Body of pancreas (tissue), 4 donors: Measurements from ENCODE around the gene FKRP. TPM values are rescaled to one million over a fixed set of nuclear protein-coding genes. Genes with fewer than 3 reads are reported as not detected.
"Not testable (repeated sequence)": the region's sequence is repeated elsewhere in the genome, so short reads cannot be mapped to it uniquely, and the experiment has no call there.

Experiments
- ATAC-seq: fragments of 150-250 bp; one replicate; pipeline ENCODE4 v1.9.1; 2016
- DNase-seq, 4 donors: peaks; one replicate each; pipeline ENCODE4 v3.0.0-alpha.2; 2019
- H3K27ac ChIP-seq, 4 donors: fragments of 200-600 bp; sonication (generic); 1 replicate in 3 of 4; 2 replicates in 1 of 4; pipeline versions ENCODE4 v1.5.1 to v1.6.1; 2016 to 2019; ENCODE audit warnings: mild to moderate bottlenecking in 1 of 4, mixed read lengths in 1 of 4, moderate library complexity in 1 of 4
- H3K27me3 ChIP-seq, 2 donors: fragments of 200-600 bp; sonication (generic); one replicate each; pipeline ENCODE4 v1.6.0; 2016; ENCODE audit warnings: mild to moderate bottlenecking in 1 of 2
- H3K36me3 ChIP-seq, 2 donors: fragments of 200-600 bp; sonication (generic); replicated peaks in 1 of 2; 2 replicates each; pipeline ENCODE4 v1.5.1; 2016; ENCODE audit warnings: low read depth in 2 of 2; ENCODE audit not compliant: insufficient read depth in 1 of 2
- H3K4me1 ChIP-seq: fragments of 200-600 bp; sonication (generic); one replicate; pipeline ENCODE4 v1.6.0; 2016
- H3K4me3 ChIP-seq, 2 donors: fragments of 200-600 bp; sonication (generic); 1 replicate in 1 of 2; 2 replicates in 1 of 2; pipeline ENCODE4 v1.5.1; 2016 to 2019
- H3K9me3 ChIP-seq, 3 donors: fragments of 200-600 bp; sonication (generic); 1 replicate in 2 of 3; 2 replicates in 1 of 3; pipeline ENCODE4 v1.5.1; 2016
- POLR2A ChIP-seq, 3 donors: fragments of 450-650 bp; IDR thresholded peaks; one replicate each; pipeline ENCODE4 v1.6.1; 2016; ENCODE audit warnings: antibody characterized with exemption in 3 of 3, mild to moderate bottlenecking in 2 of 3
- WGBS, 2 donors: methylation state at CpG; one replicate each; pipeline ENCODE4 v1.1.5; 2017; 5-methylcytosine and 5-hydroxymethylcytosine counted together
- intact Hi-C: fragments of 100-400 bp; cut with DNase I; formaldehyde crosslinking; loops from one replicate; pipeline ENCODE4 v1.15.1; 2023
- total RNA-seq, 2 donors: library from RNA; depleted of rRNA; stranded (reverse); fragments of >200 nt; gene quantifications; one replicate each; pipeline ENCODE4 v1.1.0, GENCODE V29; 2016
- TF ChIP-seq, protein P1 (sequence below), 7 experiments: fragments of 450-650 bp in 4 of 7; fragments of 200-600 bp in 3 of 7; sonication (generic) in 3 of 7; IDR thresholded peaks; one replicate each; pipeline ENCODE4 v1.5.1; 2016 to 2019; ENCODE audit warnings: antibody characterized with exemption in 7 of 7

FKRP gene
- total RNA-seq, 2 donors from 2014 or later = 8.8 to 13.2 TPM

- Histone ChIP-seq H3K4me3 (no peak overlapping the region), H3K36me3 (peaks cover 0 to 34% of the 10 kb centered on the region in 2 donors), H3K4me1 (peaks cover 8% of the 10 kb centered on the region), H3K9me3 (no peaks in the 10 kb centered on the region), H3K27me3 (no peaks in the 10 kb centered on the region), H3K27ac (no peak overlapping the region)
- no peak for DNase-seq
- TF ChIP-seq, protein P1, sequence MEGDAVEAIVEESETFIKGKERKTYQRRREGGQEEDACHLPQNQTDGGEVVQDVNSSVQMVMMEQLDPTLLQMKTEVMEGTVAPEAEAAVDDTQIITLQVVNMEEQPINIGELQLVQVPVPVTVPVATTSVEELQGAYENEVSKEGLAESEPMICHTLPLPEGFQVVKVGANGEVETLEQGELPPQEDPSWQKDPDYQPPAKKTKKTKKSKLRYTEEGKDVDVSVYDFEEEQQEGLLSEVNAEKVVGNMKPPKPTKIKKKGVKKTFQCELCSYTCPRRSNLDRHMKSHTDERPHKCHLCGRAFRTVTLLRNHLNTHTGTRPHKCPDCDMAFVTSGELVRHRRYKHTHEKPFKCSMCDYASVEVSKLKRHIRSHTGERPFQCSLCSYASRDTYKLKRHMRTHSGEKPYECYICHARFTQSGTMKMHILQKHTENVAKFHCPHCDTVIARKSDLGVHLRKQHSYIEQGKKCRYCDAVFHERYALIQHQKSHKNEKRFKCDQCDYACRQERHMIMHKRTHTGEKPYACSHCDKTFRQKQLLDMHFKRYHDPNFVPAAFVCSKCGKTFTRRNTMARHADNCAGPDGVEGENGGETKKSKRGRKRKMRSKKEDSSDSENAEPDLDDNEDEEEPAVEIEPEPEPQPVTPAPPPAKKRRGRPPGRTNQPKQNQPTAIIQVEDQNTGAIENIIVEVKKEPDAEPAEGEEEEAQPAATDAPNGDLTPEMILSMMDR (IDR thresholded peaks at IDR 0.05) = no peak
- no peak for TF ChIP-seq POLR2A (IDR thresholded peaks at IDR 0.05)
- 95 to 96% methylated on average over 12 to 13 of the region's 13 CpGs for WGBS, 2 donors
- intact Hi-C loops = no loop called here
- ATAC-seq = no peak
Observed at GRCh38 chr19:46700704-46701103, 45.2 kb upstream of the FKRP start.

DNA sequence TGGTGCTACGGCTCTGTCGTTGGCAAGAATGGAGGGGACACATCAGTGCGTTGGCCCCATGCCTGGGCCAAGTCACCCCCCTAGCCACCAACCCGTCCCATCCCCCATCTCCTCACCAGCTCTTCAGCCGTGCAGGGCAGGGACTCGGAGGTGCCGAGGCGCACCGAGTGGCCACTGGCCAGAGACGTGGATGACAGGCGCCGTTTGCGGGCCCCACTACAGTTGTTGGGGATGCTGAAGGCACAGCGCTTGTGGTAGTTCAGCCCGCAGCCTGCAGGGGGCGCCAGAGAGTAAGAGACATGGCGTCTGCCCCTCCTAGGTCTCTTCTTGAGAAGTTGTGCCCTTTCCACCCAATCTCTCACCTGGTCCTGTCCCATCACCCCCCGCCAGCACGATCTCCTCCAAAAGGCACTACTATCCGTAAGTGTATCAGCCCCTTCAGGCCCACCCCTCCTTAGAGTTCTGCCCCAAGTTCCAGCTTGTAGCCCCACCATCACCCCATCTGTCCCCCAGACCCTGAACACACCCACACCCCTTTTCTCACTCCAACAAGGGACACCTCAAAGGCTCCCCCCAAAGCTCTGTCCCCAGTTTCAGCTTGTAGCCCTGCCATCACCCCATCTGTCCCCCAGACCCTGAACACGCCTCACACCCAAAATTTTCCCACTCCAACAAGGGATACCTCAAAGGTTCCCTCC, 41.3 kb upstream of the FKRP start:
- H3K36me3 ChIP-seq = peaks cover 0 to 28% of the 10 kb centered on the region in 2 donors
- WGBS, 2 donors = 26 to 37% methylated on average over 12 to 21 of the region's 21 CpGs
- intact Hi-C loops = no loop called here

DNA sequence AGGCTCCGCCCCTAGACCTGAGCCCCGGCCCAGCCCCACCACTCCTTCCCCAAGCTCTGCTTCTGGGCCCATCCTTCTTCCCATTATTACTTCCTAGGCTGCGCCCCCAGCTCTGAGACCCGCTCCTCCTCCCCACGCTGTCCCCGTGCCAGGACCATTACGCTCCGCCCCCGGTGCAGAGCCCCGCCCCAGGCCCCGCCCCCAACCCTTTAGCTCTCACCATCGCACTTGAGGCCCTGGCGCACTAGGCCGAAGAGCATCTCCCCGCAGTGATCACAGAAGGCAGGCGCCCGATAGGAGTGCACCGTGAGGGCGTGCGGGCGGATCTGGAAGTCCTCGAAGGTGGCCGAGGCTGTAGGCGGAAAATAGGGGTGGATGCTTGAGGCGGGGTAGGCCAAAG, 35.2 kb upstream of the FKRP start:
- Histone ChIP-seq H3K4me1 (peaks cover 21% of the 10 kb centered on the region), H3K27ac (no peak overlapping the region), H3K9me3 (no peaks in the 10 kb centered on the region), H3K36me3 (peaks cover 0 to 3% of the 10 kb centered on the region in 2 donors), H3K4me3 (no peak overlapping the region), H3K27me3 (no peaks in the 10 kb centered on the region)
- no peak for TF ChIP-seq POLR2A (IDR thresholded peaks at IDR 0.05)
- TF ChIP-seq, protein P1 (IDR thresholded peaks at IDR 0.05) = no peak
- intact Hi-C loops = no loop called here
- whole genome bisulfite sequencing, 2 donors = 87 to 88% methylated on average over 25 of the region's 25 CpGs
- ATAC-seq = no peak
- no peak for DNase-seq

More for the DNA sequence above, 41.3 kb upstream of the FKRP start:
- Histone ChIP-seq H3K27ac (no peak overlapping the region), H3K4me1 (no peaks in the 10 kb centered on the region), H3K4me3 (no peak overlapping the region), H3K27me3 (no peaks in the 10 kb centered on the region), H3K9me3 (no peaks in the 10 kb centered on the region)
- DNase-seq = peak; percentile 70 to 85 (median 76)
- no peak for TF ChIP-seq POLR2A (IDR thresholded peaks at IDR 0.05)
- TF ChIP-seq, protein P1 (IDR thresholded peaks at IDR 0.05) = peak; percentile 74 to 95 (median 83)
- peak; percentile 76 for ATAC-seq

- H3K4me3 ChIP-seq, intact Hi-C loops: not testable (repeated sequence)
Observed at GRCh38 chr19:46712768-46713338, 33.0 kb upstream of the FKRP start.

DNA sequence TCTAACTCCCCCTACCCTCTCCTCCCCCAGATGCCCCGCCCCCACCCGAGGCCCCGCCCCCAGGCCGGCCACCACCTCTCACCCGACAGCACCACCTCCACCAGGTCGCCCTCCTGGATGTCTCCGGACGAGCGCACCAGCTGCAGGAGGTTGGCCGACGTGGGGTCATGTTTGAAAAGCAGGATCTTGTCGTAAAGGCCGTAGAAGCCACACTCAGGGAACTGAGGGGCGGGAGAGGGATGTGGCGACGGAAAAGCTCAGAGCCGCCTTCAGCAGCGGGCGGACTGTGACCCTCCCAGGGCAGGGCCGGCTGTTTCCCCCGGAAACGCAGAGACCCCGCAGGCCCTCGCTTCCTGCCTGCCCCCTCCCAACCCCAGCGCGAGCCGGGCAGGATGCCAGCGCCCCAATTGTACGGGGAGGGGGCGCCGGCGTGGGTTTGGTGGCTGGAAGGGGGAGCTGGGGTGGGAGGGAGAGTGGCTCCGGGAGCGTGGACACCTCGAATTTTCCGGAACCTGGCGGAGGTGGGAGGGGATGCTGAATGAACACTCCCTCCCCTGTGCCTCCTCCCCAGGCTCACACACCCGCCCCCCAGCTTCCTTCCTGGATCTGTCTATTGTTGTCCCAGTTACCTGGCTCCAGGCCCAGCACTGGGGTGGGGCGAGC, 31.9 kb upstream of the FKRP start:
- H3K27ac ChIP-seq = peak overlapping the region; percentile 73 to 86 (median 82)

More at GRCh38 chr19:46712768-46713338, 33.0 kb upstream of the FKRP start:
- not testable (repeated sequence) for H3K9me3 ChIP-seq, H3K36me3 ChIP-seq, H3K27me3 ChIP-seq, ATAC-seq, DNase-seq
- Histone ChIP-seq H3K27ac (peak overlapping the region in 1 of 4 donors; percentile 81), H3K4me1 (peaks cover 32% of the 10 kb centered on the region)
- 85 to 87% methylated on average over 6 of the region's 6 CpGs for WGBS, 2 donors

More for the DNA sequence above, 31.9 kb upstream of the FKRP start:
- Histone ChIP-seq H3K27me3 (no peaks in the 10 kb centered on the region), H3K4me3 (peak overlapping the region; percentile 21 to 24), H3K9me3 (no peaks in the 10 kb centered on the region), H3K4me1 (peaks cover 39% of the 10 kb centered on the region), H3K36me3 (no peaks in the 10 kb centered on the region)
- ATAC-seq (peak; percentile 75), DNase-seq (peak; percentile 93 to 96 (median 96))
- WGBS, 2 donors = 1 to 2% methylated on average over 23 to 37 of the region's 39 CpGs
- TF ChIP-seq, protein P1 (IDR thresholded peaks at IDR 0.05) = no peak
- no peak for TF ChIP-seq POLR2A (IDR thresholded peaks at IDR 0.05)
- intact Hi-C loops = no loop called here
